ENCODE data around the gene CLBA1.
"Not testable (repeated sequence)": the region's sequence is repeated elsewhere in the genome, so short reads cannot be mapped to it uniquely, and the experiment has no call there.

CLBA1 gene

DNA sequence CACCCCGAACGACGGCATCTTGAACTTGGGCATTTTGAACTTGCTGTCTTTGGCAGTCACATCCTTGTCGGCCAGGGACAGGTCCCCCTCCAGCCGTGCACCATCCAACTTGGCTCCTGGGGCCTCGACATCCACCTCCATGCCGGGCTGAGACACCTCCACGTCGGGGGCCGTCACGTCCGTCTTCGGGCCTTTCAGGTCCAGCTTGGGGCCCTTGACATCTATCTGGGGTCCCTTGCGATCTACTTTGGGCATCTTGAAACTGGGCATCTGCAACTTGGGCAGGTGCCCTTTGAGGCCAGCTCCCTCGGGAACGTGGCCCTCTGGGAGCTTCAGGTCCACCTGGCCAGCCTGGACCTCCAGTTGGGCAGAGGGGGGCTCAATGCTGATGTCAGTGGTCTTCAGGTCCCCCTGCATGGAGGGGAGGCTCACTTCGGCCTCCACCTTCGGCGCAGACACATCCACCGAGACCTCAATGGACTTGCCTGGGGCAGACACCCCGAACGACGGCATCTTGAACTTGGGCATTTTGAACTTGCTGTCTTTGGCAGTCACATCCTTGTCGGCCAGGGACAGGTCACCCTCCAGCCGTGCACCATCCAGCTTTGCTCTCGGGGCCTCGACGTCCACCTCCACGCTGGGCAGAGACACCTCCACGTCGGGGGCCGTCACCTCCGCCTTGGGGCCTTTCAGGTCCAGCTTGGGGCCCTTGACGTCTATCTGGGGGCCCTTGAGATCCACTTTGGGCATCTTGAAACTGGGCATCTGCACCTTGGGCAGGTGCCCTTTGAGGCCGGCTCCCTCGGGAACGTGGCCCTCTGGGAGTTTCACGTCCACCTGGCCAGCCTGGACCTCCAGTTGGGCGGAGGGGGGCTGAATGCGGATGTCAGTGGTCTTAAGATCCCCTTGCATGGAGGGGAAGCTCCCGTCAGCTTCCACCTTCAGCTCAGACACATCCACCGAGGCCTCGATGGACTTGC is 39.3 kb upstream of the CLBA1 start:
- not testable (repeated sequence) for H3K79me2 ChIP-seq (ENCODE audit: low read length); H2AFZ ChIP-seq (ENCODE audit: low read length); DNase-seq; H3F3A ChIP-seq (ENCODE audit: insufficient read depth, low read length); H3K27ac ChIP-seq (ENCODE audit: low read length); H3K4me1 ChIP-seq (ENCODE audit: low read length); H4K20me1 ChIP-seq (ENCODE audit: insufficient read depth, low read length); H3K27me3 ChIP-seq (replicated peaks; ENCODE audit: insufficient read depth, low read length); H3K4me2 ChIP-seq (ENCODE audit: low read depth, low read length); H3K9me3 ChIP-seq (replicated peaks; ENCODE audit: insufficient read depth, low read length); H3K9ac ChIP-seq (ENCODE audit: low read length); H3K4me3 ChIP-seq (ENCODE audit: low read length); H3K9me2 ChIP-seq (replicated peaks; ENCODE audit: insufficient read depth, low read length); H3K36me3 ChIP-seq (replicated peaks; ENCODE audit: insufficient read depth, low read length)

DNA sequence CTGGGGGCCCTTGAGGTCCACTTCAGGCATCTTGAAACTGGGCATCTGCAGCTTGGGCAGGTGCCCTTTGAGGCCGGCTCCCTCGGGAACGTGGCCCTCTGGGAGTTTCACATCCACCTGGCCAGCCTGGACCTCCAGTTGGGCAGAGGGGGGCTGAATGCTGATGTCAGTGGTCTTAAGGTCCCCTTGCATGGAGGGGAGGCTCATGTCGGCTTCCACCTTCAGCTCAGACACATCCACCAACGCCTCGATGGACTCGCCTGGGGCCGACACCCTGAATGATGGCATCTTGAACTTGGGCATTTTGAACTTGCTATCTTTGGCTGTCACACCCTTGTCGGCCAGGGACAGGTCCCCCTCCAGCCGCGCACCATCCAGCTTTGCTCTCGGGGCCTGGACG is 38.4 kb upstream of the CLBA1 start:
- DNase-seq; H3K9me2 ChIP-seq (replicated peaks; ENCODE audit: insufficient read depth, low read length); H3K9me3 ChIP-seq (replicated peaks; ENCODE audit: insufficient read depth, low read length); H3K4me3 ChIP-seq (ENCODE audit: low read length); H3K9ac ChIP-seq (ENCODE audit: low read length); H3K4me1 ChIP-seq (ENCODE audit: low read length); H3K36me3 ChIP-seq (replicated peaks; ENCODE audit: insufficient read depth, low read length); H3K79me2 ChIP-seq (ENCODE audit: low read length); H4K20me1 ChIP-seq (ENCODE audit: insufficient read depth, low read length); H2AFZ ChIP-seq (ENCODE audit: low read length); H3K27ac ChIP-seq (ENCODE audit: low read length); H3K4me2 ChIP-seq (ENCODE audit: low read depth, low read length); H3F3A ChIP-seq (ENCODE audit: insufficient read depth, low read length); H3K27me3 ChIP-seq (replicated peaks; ENCODE audit: insufficient read depth, low read length): not testable (repeated sequence)

DNA sequence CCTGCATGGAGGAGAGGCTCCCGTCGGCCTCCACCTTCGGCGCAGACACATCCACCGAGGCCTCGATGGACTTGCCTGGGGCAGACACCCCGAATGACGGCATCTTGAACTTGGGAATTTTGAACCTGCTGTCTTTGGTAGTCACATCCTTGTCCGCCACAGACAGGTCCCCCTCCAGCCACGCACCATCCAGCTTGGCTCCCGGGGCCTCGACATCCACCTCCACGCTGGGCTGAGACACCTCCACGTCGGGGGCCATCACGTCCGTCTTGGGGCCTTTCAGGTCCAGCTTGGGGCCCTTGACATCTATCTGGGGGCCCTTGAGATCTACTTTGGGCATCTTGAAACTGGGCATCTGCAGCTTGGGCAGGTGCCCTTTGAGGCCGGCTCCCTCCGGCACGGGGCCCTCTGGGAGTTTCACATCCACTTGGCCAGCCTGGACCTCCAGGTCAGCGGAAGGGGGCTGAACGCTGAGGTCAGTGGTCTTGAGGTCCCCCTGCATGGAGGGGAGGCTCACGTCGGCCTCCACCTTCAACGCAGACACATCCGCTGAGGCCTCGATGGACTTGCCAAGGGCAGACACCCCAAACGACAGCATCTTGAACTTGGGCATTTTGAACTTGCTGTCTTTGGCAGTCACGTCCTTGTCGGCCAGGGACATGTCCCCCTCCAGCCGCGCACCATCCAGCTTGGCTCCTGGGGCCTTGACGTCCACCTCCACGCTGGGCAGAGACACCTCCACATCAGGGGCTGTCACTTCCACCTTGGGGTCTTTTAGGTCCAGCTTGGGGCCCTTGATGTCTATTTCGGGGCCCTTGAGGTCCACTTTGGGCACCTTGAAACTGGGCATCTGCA is 37.5 kb upstream of the CLBA1 start:
- H3K9me2 ChIP-seq (replicated peaks; ENCODE audit: insufficient read depth, low read length); H3K9me3 ChIP-seq (replicated peaks; ENCODE audit: insufficient read depth, low read length): not testable (repeated sequence)

DNA sequence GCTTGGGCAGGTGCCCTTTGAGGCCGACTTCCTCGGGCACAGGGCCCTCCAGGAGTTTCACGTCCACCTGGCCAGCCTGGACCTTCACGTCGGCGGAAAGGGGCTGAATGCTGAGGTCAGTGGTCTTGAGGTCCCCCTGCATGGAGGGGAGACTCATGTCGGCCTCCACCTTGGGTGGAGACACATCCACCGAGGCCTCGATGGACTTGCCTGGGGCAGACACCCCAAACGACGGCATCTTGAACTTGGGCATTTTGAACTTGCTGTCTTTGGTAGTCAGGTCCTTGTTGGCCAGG is 36.9 kb upstream of the CLBA1 start:
- Histone ChIP-seq H3F3A (ENCODE audit: insufficient read depth, low read length) (no peaks in the 10 kb centered on the region), H2AFZ (ENCODE audit: low read length) (no peak overlapping the region), H3K36me3 (replicated peaks; ENCODE audit: insufficient read depth, low read length) (no peaks in the 10 kb centered on the region), H3K9me2 (replicated peaks; ENCODE audit: insufficient read depth, low read length) (no peaks in the 10 kb centered on the region), H3K27ac (ENCODE audit: low read length) (no peak overlapping the region), H3K4me3 (ENCODE audit: low read length) (no peak overlapping the region), H3K4me1 (ENCODE audit: low read length) (no peaks in the 10 kb centered on the region), H3K4me2 (ENCODE audit: low read depth, low read length) (no peak overlapping the region), H3K79me2 (ENCODE audit: low read length) (no peaks in the 10 kb centered on the region), H3K27me3 (replicated peaks; ENCODE audit: insufficient read depth, low read length) (peaks cover 14% of the 10 kb centered on the region), H3K9ac (ENCODE audit: low read length) (no peak overlapping the region), H3K9me3 (replicated peaks; ENCODE audit: insufficient read depth, low read length) (no peaks in the 10 kb centered on the region), H4K20me1 (ENCODE audit: insufficient read depth, low read length) (no peaks in the 10 kb centered on the region)
- TF ChIP-seq, protein P1, sequence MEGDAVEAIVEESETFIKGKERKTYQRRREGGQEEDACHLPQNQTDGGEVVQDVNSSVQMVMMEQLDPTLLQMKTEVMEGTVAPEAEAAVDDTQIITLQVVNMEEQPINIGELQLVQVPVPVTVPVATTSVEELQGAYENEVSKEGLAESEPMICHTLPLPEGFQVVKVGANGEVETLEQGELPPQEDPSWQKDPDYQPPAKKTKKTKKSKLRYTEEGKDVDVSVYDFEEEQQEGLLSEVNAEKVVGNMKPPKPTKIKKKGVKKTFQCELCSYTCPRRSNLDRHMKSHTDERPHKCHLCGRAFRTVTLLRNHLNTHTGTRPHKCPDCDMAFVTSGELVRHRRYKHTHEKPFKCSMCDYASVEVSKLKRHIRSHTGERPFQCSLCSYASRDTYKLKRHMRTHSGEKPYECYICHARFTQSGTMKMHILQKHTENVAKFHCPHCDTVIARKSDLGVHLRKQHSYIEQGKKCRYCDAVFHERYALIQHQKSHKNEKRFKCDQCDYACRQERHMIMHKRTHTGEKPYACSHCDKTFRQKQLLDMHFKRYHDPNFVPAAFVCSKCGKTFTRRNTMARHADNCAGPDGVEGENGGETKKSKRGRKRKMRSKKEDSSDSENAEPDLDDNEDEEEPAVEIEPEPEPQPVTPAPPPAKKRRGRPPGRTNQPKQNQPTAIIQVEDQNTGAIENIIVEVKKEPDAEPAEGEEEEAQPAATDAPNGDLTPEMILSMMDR (IDR thresholded peaks at IDR 0.05; ENCODE audit: low read length): no peak
- TF ChIP-seq EZH2phosphoT487 (IDR thresholded peaks at IDR 0.05; ENCODE audit: low read length): no peak
- TF ChIP-seq EZH2 (optimal IDR thresholded peaks at IDR 0.05; ENCODE audit: low read depth, low read length): no peak
- no peak for DNase-seq

More for the DNA sequence above, 37.5 kb upstream of the CLBA1 start:
- H3K36me3 ChIP-seq (replicated peaks; ENCODE audit: insufficient read depth, low read length); H3K79me2 ChIP-seq (ENCODE audit: low read length); H2AFZ ChIP-seq (ENCODE audit: low read length); H3K27ac ChIP-seq (ENCODE audit: low read length); H4K20me1 ChIP-seq (ENCODE audit: insufficient read depth, low read length); H3K27me3 ChIP-seq (replicated peaks; ENCODE audit: insufficient read depth, low read length); H3K4me3 ChIP-seq (ENCODE audit: low read length); DNase-seq; H3K4me2 ChIP-seq (ENCODE audit: low read depth, low read length); H3K9ac ChIP-seq (ENCODE audit: low read length); H3F3A ChIP-seq (ENCODE audit: insufficient read depth, low read length); H3K4me1 ChIP-seq (ENCODE audit: low read length): not testable (repeated sequence)

DNA sequence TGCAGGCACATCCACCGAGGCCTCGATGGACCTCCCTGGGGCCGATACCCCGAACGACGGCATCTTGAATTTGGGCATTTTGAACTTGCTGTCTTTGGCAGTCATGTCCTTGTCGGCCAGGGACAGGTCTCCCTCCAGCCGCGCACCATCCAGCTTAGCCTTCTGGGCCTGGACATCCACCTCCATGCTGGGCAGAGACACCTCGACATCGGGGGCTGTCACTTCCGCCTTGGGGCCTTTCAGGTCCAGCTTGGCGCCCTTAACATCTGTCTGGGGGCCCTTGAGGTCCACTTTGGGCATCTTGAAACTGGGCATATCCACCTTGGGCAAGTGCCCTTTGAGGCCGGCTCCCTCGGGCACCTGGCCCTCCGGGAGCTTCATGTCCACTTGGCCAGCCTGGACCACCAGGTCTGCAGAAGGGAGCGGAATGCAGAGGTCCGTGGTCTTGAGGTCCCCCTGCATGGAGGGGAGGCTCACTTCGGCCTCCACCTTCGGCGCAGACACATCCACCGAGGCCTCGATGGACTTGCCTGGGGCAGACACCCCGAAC is 36.1 kb upstream of the CLBA1 start:
- H3K4me1 ChIP-seq (ENCODE audit: low read length); H3K9me2 ChIP-seq (replicated peaks; ENCODE audit: insufficient read depth, low read length); H3F3A ChIP-seq (ENCODE audit: insufficient read depth, low read length); H4K20me1 ChIP-seq (ENCODE audit: insufficient read depth, low read length); H3K79me2 ChIP-seq (ENCODE audit: low read length); H2AFZ ChIP-seq (ENCODE audit: low read length); H3K4me2 ChIP-seq (ENCODE audit: low read depth, low read length); DNase-seq; H3K9ac ChIP-seq (ENCODE audit: low read length); H3K9me3 ChIP-seq (replicated peaks; ENCODE audit: insufficient read depth, low read length); H3K4me3 ChIP-seq (ENCODE audit: low read length); H3K36me3 ChIP-seq (replicated peaks; ENCODE audit: insufficient read depth, low read length); H3K27ac ChIP-seq (ENCODE audit: low read length): not testable (repeated sequence)
- H3K27me3 ChIP-seq (replicated peaks; ENCODE audit: insufficient read depth, low read length): peaks cover 22% of the 10 kb centered on the region

Measured in MM.1S (cell line).